Activated T-cell treated with anti-CD3 and anti-CD28 coated beads for 4 hours (primary cell): ENCODE results near the gene ZNF619.

Experiments
- DNase-seq: peaks from one replicate; pipeline ENCODE4 v3.0.0-alpha.2; 2020

ZNF619 gene

GRCh38 chr3:40465456-40465855, 11.5 kb upstream of the ZNF619 start:
- DNase-seq = no peak

GRCh38 chr3:40468018-40468417, 8.9 kb upstream of the ZNF619 start:
- no peak for DNase-seq

GRCh38 chr3:40470701-40471100, 6.2 kb upstream of the ZNF619 start:
- DNase-seq = no peak

- no peak for DNase-seq
These were observed 744 bp downstream of the ZNF619 start for GRCh38 chr3:40477666-40478065.

- DNase-seq = no peak
These were observed 10.2 kb downstream of the ZNF619 start for GRCh38 chr3:40487172-40487571.

- DNase-seq = no peak
These were observed 14.0 kb downstream of the ZNF619 start for GRCh38 chr3:40490916-40491315.

- DNase-seq = no peak
These were observed 17.8 kb downstream of the ZNF619 start for GRCh38 chr3:40494698-40495097.

- no peak for DNase-seq
These were observed 20.4 kb downstream of the ZNF619 start for GRCh38 chr3:40497288-40497687.

- no peak for DNase-seq
These were observed 23.0 kb downstream of the ZNF619 start for GRCh38 chr3:40499952-40500351.

GRCh38 chr3:40502034-40502433, 25.1 kb downstream of the ZNF619 start:
- no peak for DNase-seq

- DNase-seq = no peak
These were observed 27.9 kb downstream of the ZNF619 start for GRCh38 chr3:40504636-40505430.

GRCh38 chr3:40505599-40506462, 28.9 kb downstream of the ZNF619 start, which contains the start of gene ZNF620:
Gene ZNF620, plus strand, starts transcription at chr3:40506039. Its CDS starts 314 bp downstream, at chr3:40506353.
- peak; percentile 30 for DNase-seq

- DNase-seq = no peak
These were observed 34.3 kb downstream of the ZNF619 start for GRCh38 chr3:40511031-40511718.

- DNase-seq = no peak
These were observed 39.3 kb downstream of the ZNF619 start for GRCh38 chr3:40516201-40516600.

- DNase-seq = no peak
These were observed 41.1 kb downstream of the ZNF619 start for GRCh38 chr3:40518067-40518466.

- DNase-seq = no peak
These were observed 41.9 kb downstream of the ZNF619 start for GRCh38 chr3:40518848-40519247.

- DNase-seq = no peak
These were observed 44.3 kb downstream of the ZNF619 start for GRCh38 chr3:40521254-40521653.

GRCh38 chr3:40523781-40524180, 46.9 kb downstream of the ZNF619 start:
- no peak for DNase-seq

GRCh38 chr3:40524222-40524567, 47.3 kb downstream of the ZNF619 start:
- DNase-seq = no peak

GRCh38 chr3:40524568-40525285, 47.8 kb downstream of the ZNF619 start, which contains the start of gene ZNF621:
Gene ZNF621, plus strand, starts transcription at chr3:40524960. Its CDS starts 881 bp downstream, at chr3:40525841.
- peak; percentile 70 for DNase-seq

GRCh38 chr3:40528426-40528825, 51.5 kb downstream of the ZNF619 start:
- DNase-seq = no peak

- no peak for DNase-seq
These were observed 55.3 kb downstream of the ZNF619 start for GRCh38 chr3:40532252-40532651.

GRCh38 chr3:40534283-40534682, 57.4 kb downstream of the ZNF619 start:
- no peak for DNase-seq
